Peyer's patch (tissue), 4 donors: ENCODE results near the gene LRRFIP1. TPM values are rescaled to one million over a fixed set of nuclear protein-coding genes. Genes with fewer than 3 reads are reported as not detected.

Source experiments
- DNase-seq, 3 donors: peaks; one replicate each; pipeline ENCODE4 v3.0.0-alpha.2; 2017 to 2019
- H3K27ac ChIP-seq, 4 donors: fragments of 200-600 bp; sonication (generic); one replicate each; pipeline ENCODE4 v1.5.1; 2016 to 2019
- H3K27me3 ChIP-seq, 2 donors: fragments of 200-600 bp; sonication (generic); one replicate each; pipeline ENCODE4 v1.5.1; 2019
- H3K36me3 ChIP-seq, 3 donors: fragments of 200-600 bp; sonication (generic); one replicate each; pipeline ENCODE4 v1.5.1; 2016 to 2019
- H3K4me1 ChIP-seq, 4 donors: fragments of 200-600 bp; sonication (generic); one replicate each; pipeline ENCODE4 v1.5.1; 2016 to 2019
- H3K4me3 ChIP-seq, 4 donors: fragments of 200-600 bp; sonication (generic); 1 replicate in 3 of 4; 2 replicates in 1 of 4; pipeline ENCODE4 v1.5.1; 2016 to 2019; ENCODE audit warnings: mild to moderate bottlenecking in 1 of 4
- H3K9me3 ChIP-seq, 4 donors: fragments of 200-600 bp; sonication (generic); one replicate each; pipeline ENCODE4 v1.5.1; 2016 to 2019; ENCODE audit warnings: mild to moderate bottlenecking in 1 of 4
- CTCF ChIP-seq, 6 experiments: fragments of 450-650 bp in 4 of 6; fragments of 200-600 bp in 2 of 6; sonication (generic) in 1 of 6; IDR thresholded peaks; one replicate each; pipeline ENCODE4 v1.5.1; 2017 to 2019; ENCODE audit warnings: antibody characterized with exemption in 6 of 6, mild to moderate bottlenecking in 3 of 6, moderate library complexity in 1 of 6
- POLR2A ChIP-seq, 2 donors: fragments of 450-650 bp; IDR thresholded peaks; one replicate each; pipeline ENCODE4 v1.5.1; 2017; ENCODE audit warnings: antibody characterized with exemption in 2 of 2, mild to moderate bottlenecking in 2 of 2, moderate library complexity in 2 of 2
- total RNA-seq, 4 donors: library from RNA; depleted of rRNA; stranded (reverse); fragments of >200 nt; gene quantifications; one replicate each; pipeline ENCODE4 v1.1.0, GENCODE V29; 2016

The LRRFIP1 gene, protein sequence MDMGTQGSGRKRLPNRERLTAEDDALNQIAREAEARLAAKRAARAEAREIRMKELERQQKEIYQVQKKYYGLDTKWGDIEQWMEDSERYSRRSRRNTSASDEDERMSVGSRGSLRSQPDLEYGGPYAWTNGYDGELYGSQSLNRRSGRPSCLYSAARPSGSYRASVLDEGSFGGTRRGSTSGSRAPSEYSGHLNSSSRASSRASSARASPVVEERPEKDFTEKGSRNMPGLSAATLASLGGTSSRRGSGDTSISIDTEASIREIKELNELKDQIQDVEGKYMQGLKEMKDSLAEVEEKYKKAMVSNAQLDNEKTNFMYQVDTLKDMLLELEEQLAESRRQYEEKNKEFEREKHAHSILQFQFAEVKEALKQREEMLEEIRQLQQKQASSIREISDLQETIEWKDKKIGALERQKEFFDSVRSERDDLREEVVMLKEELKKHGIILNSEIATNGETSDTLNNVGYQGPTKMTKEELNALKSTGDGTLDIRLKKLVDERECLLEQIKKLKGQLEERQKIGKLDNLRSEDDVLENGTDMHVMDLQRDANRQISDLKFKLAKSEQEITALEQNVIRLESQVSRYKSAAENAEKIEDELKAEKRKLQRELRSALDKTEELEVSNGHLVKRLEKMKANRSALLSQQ
- total RNA-seq, result 100 to 1,000 TPM; 114 to 182 (median 135) TPM

DNA sequence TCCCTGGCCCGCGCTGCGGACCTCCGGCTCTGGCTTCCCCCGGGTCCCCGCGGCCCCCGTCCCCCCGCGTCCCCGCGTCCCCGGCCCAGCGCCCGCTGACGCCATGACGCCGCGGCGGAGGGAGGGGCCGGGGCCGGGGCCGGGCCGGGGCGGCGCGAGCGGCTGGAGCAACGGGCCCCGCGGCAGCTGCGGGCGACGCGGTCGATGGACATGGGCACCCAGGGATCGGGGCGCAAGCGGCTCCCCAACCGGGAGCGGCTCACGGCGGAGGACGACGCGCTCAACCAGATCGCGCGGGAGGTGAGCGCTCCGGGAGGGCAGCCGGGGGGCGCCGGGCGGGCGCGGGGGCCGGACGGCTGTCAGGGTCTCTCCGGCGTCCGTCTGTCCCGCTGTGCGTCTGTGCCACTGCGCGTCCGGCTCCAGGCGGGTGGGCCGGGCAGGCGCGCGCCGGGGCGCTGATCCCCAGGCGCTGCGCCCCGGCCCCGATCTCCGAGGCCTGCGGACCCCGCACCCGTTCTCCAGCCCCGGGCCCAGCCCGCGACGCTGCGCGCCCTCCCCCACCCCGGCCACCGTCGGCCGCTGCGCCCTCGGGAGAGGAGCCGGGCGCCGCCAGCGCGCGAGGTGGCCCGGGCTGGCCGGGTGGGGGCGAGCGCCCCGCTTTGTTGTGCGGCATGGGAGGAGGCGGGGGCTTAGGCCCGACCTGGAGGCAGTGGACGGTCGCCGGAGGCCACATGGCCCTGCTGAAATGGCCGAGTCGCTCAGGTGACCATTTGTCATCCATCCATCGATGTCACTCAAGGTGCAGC is at the start of gene LRRFIP1:
LRRFIP1 (plus strand) TSS at position 147 of the 806 bp plus-strand sequence; CDS start at position 205, 58 bp downstream.
- Histone ChIP-seq H3K36me3 (no peaks in the 10 kb centered on the region), H3K4me3 (peak within 1 kb of the TSS; percentile 40 to 72 (median 60)), H3K9me3 (no peaks in the 10 kb centered on the region), H3K4me1 (peaks cover 0 to 14% (median 4%) of the 10 kb centered on the region in 4 donors), H3K27me3 (no peaks in the 10 kb centered on the region), H3K27ac (peak within 1 kb of the TSS in 3 of 4 donors; percentile 58 to 66 (median 59))
- TF ChIP-seq CTCF (IDR thresholded peaks at IDR 0.05) (no peak), POLR2A (IDR thresholded peaks at IDR 0.05) (no peak)
- DNase-seq, result no peak

DNA sequence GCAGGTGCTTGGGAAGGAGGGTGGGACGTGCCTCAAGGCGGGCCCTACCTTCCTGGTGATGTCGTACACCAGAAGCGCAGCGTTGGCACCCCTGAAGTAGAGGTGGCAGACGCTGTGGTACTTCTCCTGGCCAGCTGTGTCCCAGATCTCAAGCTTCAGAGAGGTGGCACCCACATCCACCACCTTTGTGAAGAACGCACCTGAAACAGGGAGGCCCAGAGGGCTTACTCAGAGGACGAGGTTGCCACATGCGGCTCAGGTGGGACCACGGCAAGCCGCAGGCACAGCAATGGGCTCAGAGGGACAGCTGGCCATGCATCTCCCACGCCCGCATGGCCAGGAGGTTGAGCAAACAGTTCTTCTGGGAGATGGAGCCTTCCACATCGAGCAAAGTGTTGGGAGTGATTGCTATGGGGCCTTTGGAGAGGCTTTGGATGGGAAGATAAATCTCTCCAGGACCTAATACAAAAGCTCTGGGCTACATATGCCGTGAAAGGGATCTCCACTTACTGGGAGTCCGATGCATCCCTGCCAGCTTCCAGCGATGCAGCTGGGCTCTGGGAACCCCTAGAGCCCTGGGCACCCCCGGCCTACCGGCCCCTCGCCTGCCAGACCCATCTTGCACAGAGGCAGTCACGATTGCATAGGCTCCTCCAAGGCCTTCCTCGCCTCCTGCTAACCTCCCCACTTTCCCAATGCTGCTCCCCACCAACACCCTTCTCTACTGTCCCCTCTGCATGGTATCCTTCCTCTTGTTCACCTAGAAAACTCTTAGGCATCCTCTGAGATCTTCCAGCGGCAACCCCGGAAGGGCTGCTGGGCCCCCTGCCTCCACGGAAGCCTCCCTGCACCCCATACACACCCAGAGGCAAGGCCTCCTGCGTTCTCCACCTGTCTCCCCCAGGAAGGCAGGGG is 49.2 kb upstream of the LRRFIP1 start:
- TF ChIP-seq CTCF (IDR thresholded peaks at IDR 0.05) (no peak), POLR2A (IDR thresholded peaks at IDR 0.05) (no peak)
- peaks cover 0 to 15% (median 0%) of the 10 kb centered on the region in 3 donors for H3K36me3 ChIP-seq
- no peaks in the 10 kb centered on the region for H3K9me3 ChIP-seq
- no peak overlapping the region for H3K27ac ChIP-seq
- no peak overlapping the region for H3K4me3 ChIP-seq
- H3K4me1 ChIP-seq, result peaks cover 0 to 7% (median 0%) of the 10 kb centered on the region in 4 donors
- no peaks in the 10 kb centered on the region for H3K27me3 ChIP-seq
- DNase-seq, result no peak

- no peak overlapping the region for H3K27ac ChIP-seq
- no peak for DNase-seq
- H3K4me3 ChIP-seq, result no peak overlapping the region
- peaks cover 0 to 14% (median 0%) of the 10 kb centered on the region in 3 donors for H3K36me3 ChIP-seq
- peaks cover 0 to 7% (median 0%) of the 10 kb centered on the region in 4 donors for H3K4me1 ChIP-seq
- H3K9me3 ChIP-seq, result no peaks in the 10 kb centered on the region
- H3K27me3 ChIP-seq, result no peaks in the 10 kb centered on the region
- TF ChIP-seq POLR2A (IDR thresholded peaks at IDR 0.05), result no peak
- TF ChIP-seq CTCF (IDR thresholded peaks at IDR 0.05), result no peak
Observed at GRCh38 chr2:237581326-237581725, 46.1 kb upstream of the LRRFIP1 start.

DNA sequence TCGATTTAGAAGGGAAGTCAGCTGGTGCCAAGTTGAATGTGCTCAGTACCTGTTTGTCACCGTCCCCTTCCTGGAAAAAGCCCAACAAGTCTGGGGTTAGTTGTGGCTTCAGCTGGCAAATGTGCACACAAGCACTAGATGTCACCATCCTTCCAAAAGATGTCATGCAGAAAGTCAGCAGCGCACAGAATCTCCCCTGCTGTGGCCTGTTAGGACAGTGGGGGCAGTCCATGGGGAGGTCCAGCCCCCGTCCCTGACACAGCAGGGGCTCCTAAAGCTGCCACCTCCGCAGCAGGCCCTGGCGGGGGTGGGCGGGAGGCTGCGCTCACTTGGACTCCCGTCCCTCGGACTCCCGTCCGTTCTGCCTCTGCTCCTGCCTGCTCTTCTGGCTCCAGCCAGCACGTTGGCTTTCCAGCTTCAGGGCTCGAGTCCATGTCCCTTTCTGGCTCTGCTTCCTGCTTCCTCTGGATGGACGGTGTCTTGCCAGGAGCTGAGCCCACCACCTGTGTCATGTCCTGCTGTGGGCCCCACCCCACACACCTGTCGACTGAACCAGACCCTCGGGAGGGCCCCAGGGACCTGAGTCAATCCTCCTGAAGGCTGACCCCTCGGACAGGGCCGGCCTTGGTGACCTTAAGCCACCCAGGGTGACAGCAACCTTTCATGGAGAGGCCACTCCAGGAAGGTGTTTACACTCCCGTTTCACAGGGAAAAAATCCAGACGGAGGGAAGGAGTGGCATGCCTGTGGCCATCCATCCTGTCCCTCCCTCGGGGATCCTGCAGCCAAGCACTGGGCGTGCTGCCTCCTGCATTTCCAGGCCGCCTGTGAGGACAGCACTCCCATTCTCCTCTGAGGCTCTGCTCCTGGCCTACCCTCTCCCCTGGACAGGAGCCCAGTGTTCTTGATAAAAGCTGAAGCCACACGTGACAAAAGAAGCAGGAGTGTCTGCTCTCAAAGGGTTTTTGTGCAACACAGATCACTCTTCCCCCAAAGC is 45.3 kb upstream of the LRRFIP1 start:
- peak in 2 of 3 donors; percentile 28 to 69 for DNase-seq
- H3K4me1 ChIP-seq, result peaks cover 0 to 7% (median 0%) of the 10 kb centered on the region in 4 donors
- H3K36me3 ChIP-seq, result peaks cover 0 to 13% (median 0%) of the 10 kb centered on the region in 3 donors
- no peak overlapping the region for H3K4me3 ChIP-seq
- TF ChIP-seq POLR2A (IDR thresholded peaks at IDR 0.05), result no peak
- peak in 3 of 6 experiments; percentile 23 to 45 (median 26) for TF ChIP-seq CTCF (IDR thresholded peaks at IDR 0.05)
- no peaks in the 10 kb centered on the region for H3K9me3 ChIP-seq
- peak overlapping the region in 2 of 4 donors; percentile 49 to 65 for H3K27ac ChIP-seq
- H3K27me3 ChIP-seq, result no peaks in the 10 kb centered on the region
